ENCODE measurements around the gene GALM.
A peak's percentile ranks its signal among the peaks of the same experiment; 100 is the strongest.
"Not testable (repeated sequence)": the region's sequence is repeated elsewhere in the genome, so short reads cannot be mapped to it uniquely, and the experiment has no call there.

GALM gene

GRCh38 chr2:38739524-38739923 is 73.6 kb downstream of the GALM start:
- no peak for DNase-seq (ENCODE audit: low read depth, low spot score)

GRCh38 chr2:38740851-38741731 is 75.2 kb downstream of the GALM start:
- DNase-seq (ENCODE audit: low read depth, low spot score) = peak; percentile 7

- no peak for DNase-seq (ENCODE audit: low read depth, low spot score)
Observed at GRCh38 chr2:38742797-38743559, 77.1 kb downstream of the GALM start.

- DNase-seq (ENCODE audit: low read depth, low spot score) = no peak
Observed at GRCh38 chr2:38743672-38744398, 77.9 kb downstream of the GALM start.

GRCh38 chr2:38744399-38744780 is 78.5 kb downstream of the GALM start:
- DNase-seq (ENCODE audit: low read depth, low spot score) = no peak

GRCh38 chr2:38745267-38745666 is 79.4 kb downstream of the GALM start:
- DNase-seq (ENCODE audit: low read depth, low spot score) = no peak

GRCh38 chr2:38747007-38747424 is 81.1 kb downstream of the GALM start:
- no peak for DNase-seq (ENCODE audit: low read depth, low spot score)

GRCh38 chr2:38747819-38748218 is 81.9 kb downstream of the GALM start:
- no peak for DNase-seq (ENCODE audit: low read depth, low spot score)

- DNase-seq (ENCODE audit: low read depth, low spot score) = no peak
Observed at GRCh38 chr2:38748391-38748790, 82.5 kb downstream of the GALM start.

- no peak for DNase-seq (ENCODE audit: low read depth, low spot score)
Observed at GRCh38 chr2:38748943-38749804, 83.3 kb downstream of the GALM start.

GRCh38 chr2:38750011-38750890 is 84.3 kb downstream of the GALM start:
- DNase-seq (ENCODE audit: low read depth, low spot score) = no peak

GRCh38 chr2:38750891-38751595 is 85.1 kb downstream of the GALM start, which contains the start of gene SRSF7:
SRSF7 (minus strand) TSS chr2:38751361; CDS start chr2:38751256, 105 bp downstream.
- DNase-seq (ENCODE audit: low read depth, low spot score) = peak; percentile 97

GRCh38 chr2:38751596-38752410 is 85.9 kb downstream of the GALM start:
- no peak for DNase-seq (ENCODE audit: low read depth, low spot score)

- no peak for DNase-seq (ENCODE audit: low read depth, low spot score)
Observed at GRCh38 chr2:38754049-38754448, 88.1 kb downstream of the GALM start.

- no peak for DNase-seq (ENCODE audit: low read depth, low spot score)
Observed at GRCh38 chr2:38754506-38754905, 88.6 kb downstream of the GALM start.

GRCh38 chr2:38755891-38756290 is 90.0 kb downstream of the GALM start:
- DNase-seq (ENCODE audit: low read depth, low spot score) = not testable (repeated sequence)

- DNase-seq (ENCODE audit: low read depth, low spot score) = no peak
Observed at GRCh38 chr2:38763228-38763627, 97.3 kb downstream of the GALM start.

- DNase-seq (ENCODE audit: low read depth, low spot score) = no peak
Observed at GRCh38 chr2:38763728-38764127, 97.8 kb downstream of the GALM start.

GRCh38 chr2:38765149-38765548 is 99.2 kb downstream of the GALM start:
- no peak for DNase-seq (ENCODE audit: low read depth, low spot score)

Measured in brain pericyte (primary cell).